ENCODE measurements around the gene ESRRA.

Gene ESRRA

DNA sequence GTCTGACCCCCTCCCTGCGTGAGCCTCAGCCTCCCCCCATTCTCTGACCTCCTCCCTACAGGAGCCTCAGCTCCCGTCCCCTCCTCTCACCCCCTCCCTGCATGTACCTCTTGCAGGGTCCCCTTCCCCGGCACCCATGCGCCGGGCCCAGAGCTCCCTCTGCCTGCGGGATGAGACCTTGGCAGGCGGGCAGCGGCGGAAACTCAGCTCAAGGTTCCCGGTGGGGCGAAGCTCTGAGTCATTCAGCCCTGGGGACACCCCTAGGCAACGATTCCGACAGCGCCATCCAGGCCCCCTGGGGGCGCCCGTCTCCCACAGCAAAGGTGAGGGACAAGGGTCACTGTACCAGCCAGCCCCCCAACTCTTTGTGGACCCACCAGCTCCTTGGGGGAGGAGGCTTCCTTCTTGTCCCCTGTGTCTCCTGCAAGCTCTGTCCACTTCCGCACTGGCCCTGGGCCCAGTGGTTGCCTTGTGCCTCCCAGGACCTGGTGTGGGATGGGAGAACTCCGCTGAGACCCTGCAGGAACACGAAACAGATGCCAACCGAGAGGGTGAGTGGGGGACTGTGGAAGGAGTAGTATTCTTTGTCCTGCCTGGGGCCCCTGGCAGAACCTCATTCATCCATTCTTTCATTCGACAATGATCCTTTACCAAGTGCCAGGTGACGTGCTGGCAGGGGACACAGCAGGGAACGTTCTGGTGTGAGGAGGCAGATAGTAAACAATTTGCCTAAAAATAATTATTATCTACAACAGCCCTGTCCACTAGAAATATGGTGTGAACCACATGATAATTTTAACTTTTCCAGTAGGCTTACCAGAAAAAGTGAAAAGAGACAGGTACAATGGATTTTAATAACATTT is 50.0 kb downstream of the ESRRA start:
- H3K9me3 Mint-ChIP-seq, result no peaks in the 10 kb centered on the region
- H3K27me3 Mint-ChIP-seq, result no peaks in the 10 kb centered on the region
- peaks cover 27% of the 10 kb centered on the region for H3K4me1 Mint-ChIP-seq
- no peak overlapping the region for H3K4me3 Mint-ChIP-seq
- H3K36me3 Mint-ChIP-seq, result peaks cover 15% of the 10 kb centered on the region
- no peak overlapping the region for H3K27ac Mint-ChIP-seq
- CTCF ChIA-PET, result interaction anchor here (1.0 to 6.6 kb wide), 12 partner anchors 10 to 151 kb away, joined by 3 to 42 read pairs (median 6); partner anchors contain the start of genes CCDC88B, ESRRA, PRDX5 and TRMT112
- DNase-seq, result peak; percentile 55

DNA sequence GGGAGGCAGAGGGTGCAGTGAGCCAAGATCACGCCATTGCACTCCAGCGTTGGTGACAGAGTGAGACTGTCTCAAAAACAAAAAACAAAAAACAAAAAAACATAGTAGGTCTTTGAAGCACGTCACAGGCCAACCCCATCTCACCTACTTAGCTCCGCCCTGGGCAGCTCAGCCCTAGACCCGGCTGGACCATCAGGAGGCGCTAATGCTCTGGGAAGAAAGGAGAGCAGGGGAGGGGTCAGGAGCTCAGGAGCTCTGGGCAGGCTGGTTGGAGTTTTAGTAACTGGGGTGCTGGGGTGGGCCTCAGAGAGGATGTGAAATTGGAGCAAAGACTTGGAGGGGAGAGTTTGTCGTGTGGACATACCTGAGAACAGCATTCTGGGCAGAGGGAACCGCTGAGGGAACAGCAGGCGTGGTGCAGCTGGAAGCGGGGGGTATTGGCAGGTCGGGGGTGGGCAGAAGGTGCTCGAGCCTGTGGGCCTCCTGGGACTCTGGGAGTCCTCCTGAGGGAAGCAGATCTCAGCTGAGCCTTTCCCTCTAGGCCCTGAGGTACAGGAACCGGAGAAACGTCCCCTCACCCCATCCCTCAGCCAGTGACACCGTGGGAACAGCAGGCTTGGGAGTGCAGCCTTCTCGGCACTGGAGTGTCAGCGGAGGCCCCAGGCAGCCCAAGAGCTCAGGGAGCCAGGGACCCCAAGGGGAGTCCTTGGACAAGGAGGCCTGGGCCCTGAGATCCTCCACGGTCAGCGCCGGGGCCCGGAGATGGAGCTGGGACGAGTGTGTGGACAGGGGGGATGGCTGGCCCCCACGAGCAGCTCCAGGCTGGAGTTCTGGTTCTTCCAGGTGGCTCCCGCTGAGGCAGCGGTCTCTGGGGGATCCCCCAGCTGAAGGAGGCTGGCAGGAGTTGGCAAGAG is 51.4 kb downstream of the ESRRA start:
- H3K27me3 Mint-ChIP-seq, result no peaks in the 10 kb centered on the region
- H3K9me3 Mint-ChIP-seq, result no peaks in the 10 kb centered on the region
- H3K36me3 Mint-ChIP-seq, result peaks cover 20% of the 10 kb centered on the region
- peak overlapping the region; percentile 55 for H3K27ac Mint-ChIP-seq
- H3K4me3 Mint-ChIP-seq, result peak overlapping the region; percentile 69
- H3K4me1 Mint-ChIP-seq, result peaks cover 36% of the 10 kb centered on the region
- CTCF ChIA-PET, result interaction anchor here (1.3 to 6.6 kb wide), 10 partner anchors 11 to 153 kb away, joined by 3 to 42 read pairs (median 8); partner anchors contain the start of genes CCDC88B, ESRRA and PRDX5
- DNase-seq, result peak; percentile 57

GRCh38 chr11:64357446-64357845 is 52.1 kb downstream of the ESRRA start:
- Mint-ChIP-seq H3K36me3 (peaks cover 27% of the 10 kb centered on the region), H3K9me3 (no peaks in the 10 kb centered on the region), H3K27ac (peak overlapping the region; percentile 76), H3K4me3 (no peak overlapping the region), H3K27me3 (no peaks in the 10 kb centered on the region), H3K4me1 (peaks cover 39% of the 10 kb centered on the region)
- no peak for DNase-seq
- CTCF ChIA-PET, result interaction anchor here (1.6 to 6.6 kb wide), 5 partner anchors 16 to 152 kb away, joined by 4 to 42 read pairs (median 9); partner anchors contain the start of genes CCDC88B, ESRRA and PRDX5

- Mint-ChIP-seq H3K27ac (peak overlapping the region; percentile 76), H3K9me3 (no peaks in the 10 kb centered on the region), H3K4me3 (peak overlapping the region; percentile 69), H3K27me3 (no peaks in the 10 kb centered on the region), H3K4me1 (peaks cover 39% of the 10 kb centered on the region), H3K36me3 (peaks cover 28% of the 10 kb centered on the region)
- DNase-seq, result peak; percentile 58
- CTCF ChIA-PET, result interaction anchor here (1.6 to 6.6 kb wide), 4 partner anchors 17 to 293 kb away, joined by 4 to 42 read pairs (median 14); partner anchors contain the start of gene CCDC88B
Measured at GRCh38 chr11:64357904-64358535, 52.7 kb downstream of the ESRRA start.

- no peaks in the 10 kb centered on the region for H3K27me3 Mint-ChIP-seq
- H3K4me1 Mint-ChIP-seq, result peaks cover 39% of the 10 kb centered on the region
- no peaks in the 10 kb centered on the region for H3K9me3 Mint-ChIP-seq
- no peak for DNase-seq
- peak overlapping the region; percentile 76 for H3K27ac Mint-ChIP-seq
- peak overlapping the region; percentile 69 for H3K4me3 Mint-ChIP-seq
- H3K36me3 Mint-ChIP-seq, result peaks cover 31% of the 10 kb centered on the region
- CTCF ChIA-PET, result interaction anchor here (1.8 to 4.0 kb wide), 2 partner anchors 27 to 293 kb away, joined by 4 to 22 read pairs; no protein-coding TSS in a partner anchor
Measured at GRCh38 chr11:64358536-64358906, 53.2 kb downstream of the ESRRA start.

GRCh38 chr11:64358907-64359711 is 53.8 kb downstream of the ESRRA start, which contains the start of gene RPS6KA4:
Gene RPS6KA4, plus strand, starts transcription at chr11:64359162. Its CDS starts 74 bp downstream, at chr11:64359236.
- peaks cover 39% of the 10 kb centered on the region for H3K4me1 Mint-ChIP-seq
- H3K4me3 Mint-ChIP-seq, result peak within 1 kb of the TSS; percentile 89
- H3K36me3 Mint-ChIP-seq, result peaks cover 34% of the 10 kb centered on the region
- no peaks in the 10 kb centered on the region for H3K27me3 Mint-ChIP-seq
- CTCF ChIA-PET, result interaction anchor here (0.8 to 4.0 kb wide), 7 partner anchors 13 to 295 kb away, joined by 3 to 22 read pairs (median 4); partner anchors contain the start of genes PRDX5 and TRMT112
- peak within 1 kb of the TSS; percentile 85 for H3K27ac Mint-ChIP-seq
- peak; percentile 68 for DNase-seq
- no peaks in the 10 kb centered on the region for H3K9me3 Mint-ChIP-seq

DNA sequence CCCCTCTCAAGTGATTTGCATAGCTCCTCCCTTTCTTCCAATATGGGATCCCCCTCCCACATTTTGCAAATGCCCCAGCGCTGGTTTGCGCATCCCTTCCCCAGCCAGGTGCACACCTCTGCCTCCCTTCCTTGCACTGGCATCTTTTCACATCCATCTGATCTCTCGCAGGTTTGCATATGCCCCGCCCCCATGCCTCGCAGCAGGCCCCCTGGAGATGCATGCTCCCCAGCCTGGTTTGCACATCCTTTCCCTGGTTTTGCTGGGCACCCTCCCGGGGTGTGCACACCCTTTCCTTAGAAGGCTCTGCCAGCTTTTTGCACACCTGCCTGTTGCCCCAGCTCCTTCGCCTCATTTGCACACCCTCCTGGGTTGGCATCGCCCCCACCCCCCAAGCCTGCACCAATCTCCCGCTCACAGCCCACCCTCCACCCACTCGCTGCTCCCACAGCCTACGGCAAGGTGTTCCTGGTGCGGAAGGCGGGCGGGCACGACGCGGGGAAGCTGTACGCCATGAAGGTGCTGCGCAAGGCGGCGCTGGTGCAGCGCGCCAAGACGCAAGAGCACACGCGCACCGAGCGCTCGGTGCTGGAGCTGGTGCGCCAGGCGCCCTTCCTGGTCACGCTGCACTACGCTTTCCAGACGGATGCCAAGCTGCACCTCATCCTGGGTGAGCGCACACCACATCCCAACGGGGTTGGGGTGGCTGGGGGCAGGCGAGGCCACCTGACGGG is 54.6 kb downstream of the ESRRA start:
- H3K36me3 Mint-ChIP-seq, result peaks cover 38% of the 10 kb centered on the region

GRCh38 chr11:64360448-64360921 is 55.2 kb downstream of the ESRRA start:
- H3K4me1 Mint-ChIP-seq, result peaks cover 39% of the 10 kb centered on the region
- peaks cover 41% of the 10 kb centered on the region for H3K36me3 Mint-ChIP-seq
- DNase-seq, result no peak
- CTCF ChIA-PET, result interaction anchor here (0.9 to 4.0 kb wide), 7 partner anchors 13 to 294 kb away, joined by 3 to 22 read pairs (median 3); partner anchors contain the start of genes PRDX5 and TRMT112
- no peaks in the 10 kb centered on the region for H3K27me3 Mint-ChIP-seq
- H3K4me3 Mint-ChIP-seq, result peak overlapping the region; percentile 89
- no peaks in the 10 kb centered on the region for H3K9me3 Mint-ChIP-seq
- no peak overlapping the region for H3K27ac Mint-ChIP-seq

More for the DNA sequence above, 54.6 kb downstream of the ESRRA start:
- peak overlapping the region; percentile 85 for H3K27ac Mint-ChIP-seq
- H3K27me3 Mint-ChIP-seq, result no peaks in the 10 kb centered on the region
- H3K4me3 Mint-ChIP-seq, result peak overlapping the region; percentile 89
- H3K4me1 Mint-ChIP-seq, result peaks cover 39% of the 10 kb centered on the region
- CTCF ChIA-PET, result interaction anchor here (0.8 to 4.0 kb wide), 8 partner anchors 13 to 295 kb away, joined by 3 to 22 read pairs (median 4); partner anchors contain the start of genes PRDX5 and TRMT112
- DNase-seq, result peak; percentile 59
- H3K9me3 Mint-ChIP-seq, result no peaks in the 10 kb centered on the region

GRCh38 chr11:64361659-64362058 is 56.3 kb downstream of the ESRRA start:
- CTCF ChIA-PET, result interaction anchor here (0.6 to 4.0 kb wide), 3 partner anchors 12 to 290 kb away, joined by 3 to 22 read pairs (median 3); no protein-coding TSS in a partner anchor
- peaks cover 46% of the 10 kb centered on the region for H3K36me3 Mint-ChIP-seq
- H3K4me3 Mint-ChIP-seq, result no peak overlapping the region
- peaks cover 35% of the 10 kb centered on the region for H3K4me1 Mint-ChIP-seq
- no peaks in the 10 kb centered on the region for H3K9me3 Mint-ChIP-seq
- no peaks in the 10 kb centered on the region for H3K27me3 Mint-ChIP-seq
- no peak for DNase-seq
- no peak overlapping the region for H3K27ac Mint-ChIP-seq

- CTCF ChIA-PET, result no interaction called here
- Mint-ChIP-seq H3K27me3 (no peaks in the 10 kb centered on the region), H3K27ac (no peak overlapping the region), H3K9me3 (no peaks in the 10 kb centered on the region), H3K36me3 (peaks cover 48% of the 10 kb centered on the region), H3K4me3 (no peak overlapping the region), H3K4me1 (peaks cover 31% of the 10 kb centered on the region)
- no peak for DNase-seq
Measured at GRCh38 chr11:64362339-64362738, 57.0 kb downstream of the ESRRA start.

- H3K4me1 Mint-ChIP-seq, result peaks cover 21% of the 10 kb centered on the region
- no peak overlapping the region for H3K4me3 Mint-ChIP-seq
- CTCF ChIA-PET, result no interaction called here
- H3K27me3 Mint-ChIP-seq, result no peaks in the 10 kb centered on the region
- H3K27ac Mint-ChIP-seq, result no peak overlapping the region
- H3K9me3 Mint-ChIP-seq, result no peaks in the 10 kb centered on the region
- DNase-seq, result no peak
- peaks cover 53% of the 10 kb centered on the region for H3K36me3 Mint-ChIP-seq
Measured at GRCh38 chr11:64364435-64364834, 59.1 kb downstream of the ESRRA start.

- peaks cover 16% of the 10 kb centered on the region for H3K4me1 Mint-ChIP-seq
- DNase-seq, result no peak
- H3K36me3 Mint-ChIP-seq, result peaks cover 52% of the 10 kb centered on the region
- CTCF ChIA-PET, result no interaction called here
- H3K27ac Mint-ChIP-seq, result no peak overlapping the region
- H3K4me3 Mint-ChIP-seq, result no peak overlapping the region
- H3K27me3 Mint-ChIP-seq, result no peaks in the 10 kb centered on the region
- no peaks in the 10 kb centered on the region for H3K9me3 Mint-ChIP-seq
Measured at GRCh38 chr11:64364911-64365310, 59.6 kb downstream of the ESRRA start.
